ENCODE data around the gene SEPTIN5. TPM values are rescaled to one million over a fixed set of nuclear protein-coding genes. Genes with fewer than 3 reads are reported as not detected.

The SEPTIN5 gene
- total RNA-seq, 1 experiment from 2014 or later: 2.0 TPM

DNA sequence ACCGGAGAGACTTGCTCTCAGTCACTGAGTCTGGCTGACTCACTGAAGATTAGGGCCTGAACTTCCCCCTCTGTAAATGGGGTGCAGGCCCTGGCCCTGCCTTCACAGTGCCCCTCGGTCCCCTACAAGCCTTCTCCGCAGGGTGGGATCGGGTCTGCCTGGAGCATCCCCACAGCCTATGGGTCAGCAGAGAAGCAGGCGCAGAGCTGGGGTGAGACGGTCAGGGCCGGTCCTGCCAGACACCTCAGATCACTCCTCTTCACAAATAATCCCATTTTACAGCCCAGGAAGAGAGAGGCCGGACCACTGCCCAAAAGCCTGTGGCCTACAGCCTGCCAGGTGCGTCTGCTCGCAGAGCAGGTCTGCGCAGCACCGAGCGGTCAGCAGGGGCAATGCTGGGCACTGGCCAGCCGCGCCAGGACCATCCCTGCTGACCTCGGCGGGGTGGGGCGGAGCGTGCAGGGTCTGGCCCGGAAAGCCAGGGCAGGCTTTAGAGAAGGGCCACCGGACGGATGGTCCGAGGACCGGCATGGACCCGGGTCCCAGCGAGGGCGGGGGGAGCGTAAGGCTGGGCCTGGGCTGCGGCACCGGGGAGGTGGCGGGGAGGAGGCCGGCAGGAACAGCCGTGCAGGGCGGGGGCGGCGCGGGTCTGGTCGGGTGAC lies 522 bp upstream of the SEPTIN5 start:
- ChIA-PET POLR2A (no interaction called here), CTCF (interaction anchor here (0.7 kb wide), 1 partner anchor 785 kb away, joined by 4 read pairs; no protein-coding TSS in a partner anchor)
- DNase-seq (ENCODE audit: unreplicated experiment): no peak
- H3K4me1 Mint-ChIP-seq (ENCODE audit: insufficient read depth, unreplicated experiment): peaks cover 3% of the 10 kb centered on the region
- H3K9me3 Mint-ChIP-seq (ENCODE audit: unreplicated experiment): no peaks in the 10 kb centered on the region
- H3K4me3 Mint-ChIP-seq (ENCODE audit: unreplicated experiment): peak overlapping the region; percentile 60
- no peak overlapping the region for H3K27ac Mint-ChIP-seq (ENCODE audit: low read depth, unreplicated experiment)
- TF ChIP-seq, protein P1, sequence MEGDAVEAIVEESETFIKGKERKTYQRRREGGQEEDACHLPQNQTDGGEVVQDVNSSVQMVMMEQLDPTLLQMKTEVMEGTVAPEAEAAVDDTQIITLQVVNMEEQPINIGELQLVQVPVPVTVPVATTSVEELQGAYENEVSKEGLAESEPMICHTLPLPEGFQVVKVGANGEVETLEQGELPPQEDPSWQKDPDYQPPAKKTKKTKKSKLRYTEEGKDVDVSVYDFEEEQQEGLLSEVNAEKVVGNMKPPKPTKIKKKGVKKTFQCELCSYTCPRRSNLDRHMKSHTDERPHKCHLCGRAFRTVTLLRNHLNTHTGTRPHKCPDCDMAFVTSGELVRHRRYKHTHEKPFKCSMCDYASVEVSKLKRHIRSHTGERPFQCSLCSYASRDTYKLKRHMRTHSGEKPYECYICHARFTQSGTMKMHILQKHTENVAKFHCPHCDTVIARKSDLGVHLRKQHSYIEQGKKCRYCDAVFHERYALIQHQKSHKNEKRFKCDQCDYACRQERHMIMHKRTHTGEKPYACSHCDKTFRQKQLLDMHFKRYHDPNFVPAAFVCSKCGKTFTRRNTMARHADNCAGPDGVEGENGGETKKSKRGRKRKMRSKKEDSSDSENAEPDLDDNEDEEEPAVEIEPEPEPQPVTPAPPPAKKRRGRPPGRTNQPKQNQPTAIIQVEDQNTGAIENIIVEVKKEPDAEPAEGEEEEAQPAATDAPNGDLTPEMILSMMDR (IDR thresholded peaks at IDR 0.05; ENCODE audit: unreplicated experiment): no peak
- intact Hi-C loops (cut with micrococcal nuclease): loop anchor here (10.0 kb wide), 1 partner anchor 419 kb away; the partner anchor contains the start of gene CLTCL1
- H3K27me3 Mint-ChIP-seq (ENCODE audit: insufficient read depth, unreplicated experiment): no peaks in the 10 kb centered on the region
- H3K36me3 Mint-ChIP-seq (ENCODE audit: insufficient read depth, unreplicated experiment): no peaks in the 10 kb centered on the region
- BruUV-seq (replicated peaks): no TSS peak

DNA sequence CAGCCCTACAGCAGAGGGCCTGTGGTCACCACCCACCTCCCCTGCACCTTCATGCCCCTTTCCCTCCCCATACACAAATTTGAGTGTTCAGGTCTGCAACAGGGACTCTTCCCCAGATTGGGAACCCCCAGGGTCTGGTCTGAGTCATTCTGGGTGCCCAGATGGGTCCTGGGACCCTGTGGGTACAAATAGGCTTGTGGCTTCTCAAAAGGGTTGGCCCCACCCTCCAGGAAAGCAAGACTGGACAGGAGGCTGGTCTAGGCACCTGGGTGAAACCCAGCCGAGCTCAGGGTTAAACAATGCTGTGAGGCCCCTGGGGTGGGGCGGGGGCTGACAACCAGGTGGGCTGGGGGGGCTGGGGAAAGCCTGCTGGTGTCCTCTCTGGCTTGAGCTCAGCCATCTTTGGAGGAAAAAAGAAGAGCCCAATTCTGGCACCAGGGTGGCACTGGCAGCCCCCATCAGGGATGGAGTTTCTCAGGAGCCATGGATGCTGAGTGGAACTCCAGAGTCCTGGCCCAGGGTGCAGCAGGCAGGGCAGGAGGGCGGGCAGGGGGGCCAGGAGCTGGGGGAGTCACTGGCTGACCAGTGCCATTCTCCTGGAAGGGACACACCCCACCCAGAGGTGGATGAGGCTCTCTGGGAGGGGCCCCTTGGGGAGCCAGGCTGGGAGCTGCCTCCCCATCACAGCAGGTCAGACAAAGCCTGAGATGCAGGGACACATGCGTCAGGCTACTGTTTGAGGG lies 1.1 kb downstream of the SEPTIN5 start:
- H3K27me3 Mint-ChIP-seq (ENCODE audit: insufficient read depth, unreplicated experiment): no peaks in the 10 kb centered on the region

DNA sequence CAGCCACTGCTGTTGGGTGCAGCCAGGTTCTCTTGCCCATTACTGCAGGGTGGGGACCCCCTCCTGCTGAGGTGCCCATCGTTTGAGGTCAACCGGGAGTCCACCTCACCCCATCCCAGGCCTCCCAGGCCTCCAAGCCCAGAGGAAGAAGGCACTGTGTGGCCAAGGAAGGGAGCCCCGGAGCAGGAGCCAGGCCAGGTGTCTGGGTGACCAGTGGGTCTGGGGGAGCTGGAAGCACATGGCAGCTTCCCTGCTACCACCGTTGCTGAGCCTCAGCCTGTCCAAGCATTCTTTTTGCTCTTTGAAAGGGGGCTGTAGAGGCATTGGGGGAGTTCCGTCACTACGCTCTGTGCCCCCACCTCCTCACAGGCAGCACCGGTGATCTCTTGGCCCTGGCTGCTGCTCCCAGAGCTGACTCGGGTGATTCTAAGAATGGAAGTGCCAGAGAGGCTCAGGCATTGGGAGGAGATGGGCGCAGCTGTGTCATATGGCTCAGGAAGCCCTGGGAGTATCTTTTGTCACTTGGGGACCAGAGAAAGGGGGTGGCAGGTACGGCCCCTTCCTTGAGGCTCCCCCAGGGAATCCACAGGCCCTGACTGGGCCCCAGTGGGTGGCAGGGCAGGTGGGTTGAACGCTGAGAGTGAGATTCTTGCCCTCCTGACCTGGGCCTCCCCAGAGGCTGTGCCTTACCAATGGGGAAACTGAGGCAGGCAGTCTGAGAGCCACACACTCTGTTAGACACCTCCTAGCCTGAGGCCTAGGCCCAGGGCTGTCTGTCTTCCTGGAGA lies 1.9 kb downstream of the SEPTIN5 start:
- CTCF ChIA-PET: interaction anchor here (1.0 to 1.4 kb wide), 2 partner anchors 14 to 36 kb away, joined by 4 to 7 read pairs; no protein-coding TSS in a partner anchor
- H3K9me3 Mint-ChIP-seq (ENCODE audit: unreplicated experiment): no peaks in the 10 kb centered on the region

More for the DNA sequence above, 1.1 kb downstream of the SEPTIN5 start:
- intact Hi-C loops (cut with micrococcal nuclease): loop anchor here (5.0 to 10.0 kb wide), 3 partner anchors 38 to 421 kb away; partner anchors contain the start of gene CLTCL1
- Mint-ChIP-seq H3K9me3 (ENCODE audit: unreplicated experiment) (no peaks in the 10 kb centered on the region), H3K4me1 (ENCODE audit: insufficient read depth, unreplicated experiment) (peaks cover 3% of the 10 kb centered on the region), H3K4me3 (ENCODE audit: unreplicated experiment) (peak overlapping the region; percentile 69), H3K27ac (ENCODE audit: low read depth, unreplicated experiment) (no peak overlapping the region), H3K36me3 (ENCODE audit: insufficient read depth, unreplicated experiment) (no peaks in the 10 kb centered on the region)
- ChIA-PET POLR2A (no interaction called here), CTCF (interaction anchor here (1.4 kb wide), 1 partner anchor 15 kb away, joined by 7 read pairs; no protein-coding TSS in a partner anchor)
- TF ChIP-seq, protein P1 (IDR thresholded peaks at IDR 0.05; ENCODE audit: unreplicated experiment): no peak
- BruUV-seq (replicated peaks): no TSS peak
- no peak for DNase-seq (ENCODE audit: unreplicated experiment)

More for the DNA sequence above, 1.9 kb downstream of the SEPTIN5 start:
- no TSS peak for BruUV-seq (replicated peaks)
- H3K4me3 Mint-ChIP-seq (ENCODE audit: unreplicated experiment): no peak overlapping the region
- no peaks in the 10 kb centered on the region for H3K27me3 Mint-ChIP-seq (ENCODE audit: insufficient read depth, unreplicated experiment)
- TF ChIP-seq, protein P1 (IDR thresholded peaks at IDR 0.05; ENCODE audit: unreplicated experiment): no peak
- POLR2A ChIA-PET: no interaction called here
- peaks cover 3% of the 10 kb centered on the region for H3K4me1 Mint-ChIP-seq (ENCODE audit: insufficient read depth, unreplicated experiment)
- no peak for DNase-seq (ENCODE audit: unreplicated experiment)
- no peak overlapping the region for H3K27ac Mint-ChIP-seq (ENCODE audit: low read depth, unreplicated experiment)
- H3K36me3 Mint-ChIP-seq (ENCODE audit: insufficient read depth, unreplicated experiment): no peaks in the 10 kb centered on the region
- intact Hi-C loops (cut with micrococcal nuclease): loop anchor here (5.0 to 10.0 kb wide), 3 partner anchors 39 to 421 kb away; partner anchors contain the start of gene CLTCL1
